IPS-NIHi7 (cell line): Measurements from ENCODE around the gene SNX20.

Experiments used
- DNase-seq: peaks from one replicate; pipeline ENCODE4 v3.0.0; 2012; ENCODE audit warnings: mixed read lengths; ENCODE audit errors: extremely low spot score

SNX20 gene

DNA sequence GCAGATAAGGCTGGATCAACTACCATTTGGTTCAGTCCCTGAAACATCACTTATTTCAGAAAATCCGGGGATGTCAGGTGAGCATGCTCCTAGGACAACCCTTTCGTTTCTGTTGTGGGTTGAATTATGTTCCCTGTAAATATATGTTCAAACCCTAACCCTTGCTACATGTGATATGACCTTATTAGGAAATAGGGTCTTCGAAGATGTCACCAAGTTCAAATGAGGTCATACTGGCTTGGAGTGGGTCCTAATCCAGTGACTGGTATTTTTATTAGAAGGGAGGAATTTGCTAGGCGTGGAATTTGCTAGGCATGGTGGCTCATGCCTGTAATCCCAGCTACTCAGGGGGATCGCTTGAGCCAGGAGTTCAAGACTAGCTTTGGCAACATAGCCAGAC lies 21.3 kb downstream of the SNX20 start:
- DNase-seq = no peak

DNA sequence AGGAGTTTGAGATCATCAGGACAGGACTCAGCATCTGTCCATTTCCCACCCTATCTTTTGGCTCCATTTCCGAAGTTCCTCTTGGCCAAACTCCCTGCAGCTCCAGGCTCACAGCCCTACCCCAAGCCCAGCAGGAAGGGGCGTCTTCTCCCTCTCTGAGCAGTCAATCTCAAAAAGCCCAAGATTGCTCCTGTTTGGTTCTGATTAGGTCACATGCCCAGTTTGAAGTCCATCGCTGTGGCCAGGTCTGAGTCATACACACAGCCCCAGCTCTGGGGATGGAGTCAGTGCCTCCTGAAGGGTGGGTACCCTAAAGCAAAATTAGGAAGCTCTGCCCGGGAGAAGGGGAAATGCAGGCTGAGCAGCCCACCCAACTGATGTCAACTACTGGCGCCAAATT lies 23.9 kb downstream of the SNX20 start:
- DNase-seq = no peak

DNA sequence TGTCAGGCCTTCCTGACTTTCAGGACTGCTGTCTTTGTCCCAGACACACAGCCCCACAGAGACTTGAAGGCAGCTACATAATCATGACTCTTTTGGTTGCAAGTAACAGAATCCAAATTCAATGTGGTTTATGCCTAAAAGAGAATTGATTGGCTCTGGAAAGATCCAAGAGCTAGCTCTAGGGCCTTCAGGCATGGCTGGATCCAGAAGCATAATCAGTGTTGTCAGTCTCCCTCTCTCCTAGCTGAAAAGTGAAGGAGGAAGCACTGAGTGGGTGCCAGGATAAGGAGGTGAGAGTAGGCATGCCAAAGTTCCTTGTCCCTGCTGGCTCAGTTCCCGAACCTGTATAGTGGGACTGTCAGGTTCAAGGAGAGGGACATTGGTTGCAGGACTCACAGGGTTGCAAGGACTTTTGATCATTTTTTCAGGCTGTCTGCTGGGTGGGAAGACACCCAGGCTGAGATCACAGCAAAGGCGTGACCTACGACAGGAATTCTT lies 25.5 kb downstream of the SNX20 start:
- DNase-seq = no peak

DNA sequence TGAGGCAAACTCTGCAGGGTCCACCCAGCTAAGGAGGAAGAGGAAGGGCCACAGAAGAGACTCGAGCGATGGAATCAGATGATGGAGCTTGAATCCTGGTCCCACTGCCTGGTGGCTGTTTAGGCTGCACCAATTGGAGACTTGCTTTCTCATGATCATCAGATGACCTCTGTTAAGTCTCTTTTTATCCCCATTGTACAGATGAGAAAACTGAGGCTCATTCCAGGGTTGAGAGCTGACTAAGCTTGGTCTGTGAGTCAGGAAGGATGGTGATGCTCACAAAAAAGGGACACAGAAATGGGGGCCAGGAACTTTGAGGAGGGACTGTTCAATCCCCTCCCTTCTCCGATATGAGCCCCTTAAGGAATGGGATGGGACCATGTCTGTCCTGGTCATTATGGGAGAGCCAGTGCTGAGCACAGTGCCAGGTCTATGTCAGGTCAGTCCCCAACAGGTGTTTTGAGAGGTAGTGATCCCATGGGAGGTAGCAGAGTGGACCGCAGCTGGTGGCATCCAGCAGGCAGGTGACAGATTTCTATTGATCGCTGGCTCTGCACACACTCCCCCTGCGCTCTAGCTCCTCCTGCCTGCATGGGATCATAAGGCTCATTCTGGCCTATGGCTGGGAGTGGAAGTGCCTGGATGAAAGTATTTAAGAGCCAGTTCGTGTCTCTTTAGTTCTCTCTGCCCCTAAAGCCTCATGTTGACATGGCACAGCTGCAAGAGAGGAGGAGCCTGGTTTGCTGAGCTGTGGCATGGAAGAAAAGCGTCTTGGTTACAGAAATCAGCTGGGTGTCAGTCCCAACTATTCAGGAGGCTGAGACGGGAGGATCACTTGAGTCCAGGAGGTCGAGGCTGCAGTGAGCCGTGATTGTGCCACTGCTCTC lies 27.2 kb downstream of the SNX20 start:
- DNase-seq = no peak

DNA sequence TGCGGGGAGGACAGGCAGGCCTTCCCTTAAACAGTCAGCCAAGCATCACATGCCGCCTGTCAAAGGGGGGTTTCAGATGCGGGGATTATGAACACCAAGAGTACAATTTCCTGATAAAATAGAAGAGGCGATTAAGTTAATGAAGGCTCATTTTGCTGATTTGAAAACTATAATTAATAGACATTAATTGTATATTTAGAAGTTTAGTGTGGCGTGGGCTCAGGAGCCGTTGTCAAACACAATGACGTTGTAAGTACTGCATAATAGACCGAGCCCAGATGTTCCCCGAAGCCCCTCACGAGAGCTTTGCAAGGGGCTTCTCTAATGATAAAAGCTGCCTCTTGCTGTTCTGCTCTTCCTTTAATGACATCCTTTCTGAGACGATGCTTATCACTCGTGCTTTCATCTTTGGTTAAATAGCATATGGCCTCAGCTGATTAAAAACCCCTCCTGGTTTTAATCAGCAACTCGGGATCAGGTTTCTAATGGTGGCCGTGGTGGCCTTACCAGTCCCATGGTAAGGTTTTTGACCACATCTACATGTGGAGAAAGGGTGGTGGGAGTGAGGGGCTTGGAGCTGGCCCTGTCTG lies 28.2 kb downstream of the SNX20 start:
- no peak for DNase-seq

DNA sequence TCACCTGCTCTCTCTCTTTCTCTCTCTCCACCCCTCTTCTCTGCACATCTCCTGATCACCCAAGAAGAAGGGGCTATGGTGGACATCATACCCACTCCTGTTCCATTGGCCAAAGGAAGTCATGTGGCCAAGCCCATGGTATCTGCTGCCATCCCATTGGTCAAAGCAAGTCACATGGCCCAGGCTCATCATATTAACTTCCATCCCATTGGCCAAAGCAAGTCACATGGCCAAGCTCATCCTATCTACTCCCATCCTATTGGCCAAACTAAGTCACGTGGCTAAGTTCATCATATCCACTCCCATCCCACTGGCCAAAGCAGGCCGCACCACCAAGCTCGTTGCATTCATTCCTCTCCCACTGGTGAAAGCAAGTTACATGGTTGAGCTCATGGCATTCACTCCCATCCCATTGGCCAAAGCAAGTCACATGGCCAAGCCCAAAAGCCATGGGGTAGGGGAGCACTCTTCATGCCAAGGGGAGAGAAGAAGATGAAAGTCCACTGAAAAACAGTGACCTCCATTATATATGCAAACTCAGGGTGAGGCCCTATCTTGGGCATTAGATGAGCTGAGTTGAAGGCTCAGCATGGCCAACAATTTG lies 29.2 kb downstream of the SNX20 start:
- no peak for DNase-seq

DNA sequence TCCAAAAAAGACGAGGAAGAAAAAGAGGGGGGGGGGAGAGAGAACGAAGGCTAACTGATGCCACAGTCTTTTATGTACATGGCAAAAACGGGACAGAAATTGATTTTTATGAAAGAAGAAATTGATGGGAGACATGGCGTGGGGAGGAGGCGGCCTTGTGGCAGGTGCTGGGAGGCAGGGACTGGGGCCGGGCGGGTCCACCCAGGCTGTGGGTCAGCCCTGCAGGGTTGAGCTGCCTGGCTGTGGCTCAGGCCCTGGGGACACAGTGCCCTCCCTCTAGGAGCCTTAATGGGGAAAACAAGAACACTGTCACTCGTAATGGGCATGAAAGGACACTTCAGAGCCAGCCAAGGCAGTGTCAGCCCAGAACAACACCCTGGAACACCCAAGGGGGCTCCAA lies 34.8 kb downstream of the SNX20 start:
- DNase-seq = no peak

DNA sequence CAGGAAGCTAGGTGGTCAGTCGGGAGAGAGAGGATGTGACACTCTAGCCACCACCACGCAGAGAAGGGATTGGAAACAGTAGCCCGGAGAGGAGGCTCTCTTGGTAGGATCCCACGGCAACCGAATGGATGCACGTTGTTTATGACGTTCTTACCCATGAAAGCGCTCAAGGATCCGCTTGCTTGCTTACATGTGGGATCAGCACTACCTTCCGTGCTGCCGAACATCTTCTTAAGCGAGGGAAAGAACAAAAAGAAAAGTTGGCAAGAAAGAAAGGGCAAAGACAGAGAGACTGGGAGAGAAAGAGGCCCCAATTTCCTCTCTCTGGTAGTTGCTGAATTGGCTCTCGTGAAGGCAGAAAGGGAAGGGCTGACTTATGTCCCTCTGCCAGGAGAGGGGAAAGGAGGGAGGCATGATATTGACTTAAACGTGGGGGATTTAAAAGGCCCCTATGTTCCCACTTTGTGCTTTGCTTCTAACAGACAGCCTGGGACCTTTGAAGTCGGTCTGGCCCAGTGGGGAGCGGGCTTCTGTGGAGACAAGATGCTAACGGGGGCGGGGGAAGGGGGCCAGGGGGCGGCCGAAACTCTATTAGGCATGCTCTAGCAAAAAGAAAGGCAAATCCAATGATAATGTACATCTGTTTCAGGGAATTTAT lies 35.4 kb downstream of the SNX20 start:
- DNase-seq = no peak

DNA sequence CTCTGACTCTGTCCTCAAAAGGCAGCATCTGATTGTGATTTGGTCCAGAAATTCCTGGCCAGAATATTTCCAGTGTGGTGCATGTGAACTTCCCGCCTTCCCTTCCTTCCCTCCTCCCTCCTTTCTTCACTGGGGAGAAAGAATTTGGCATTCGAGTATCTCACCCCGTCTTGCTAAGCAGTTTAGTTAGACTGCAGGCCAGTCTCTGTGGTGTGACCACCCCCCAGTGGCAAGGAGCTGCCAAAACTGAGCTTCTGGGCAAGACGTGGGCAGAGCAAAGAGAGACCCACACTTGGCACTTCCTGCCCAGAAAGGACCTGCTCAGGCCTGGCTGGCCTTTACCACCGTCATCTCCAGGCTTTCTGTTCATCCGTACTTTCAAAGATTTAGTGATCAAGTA lies 36.4 kb downstream of the SNX20 start:
- peak; percentile 65 for DNase-seq

DNA sequence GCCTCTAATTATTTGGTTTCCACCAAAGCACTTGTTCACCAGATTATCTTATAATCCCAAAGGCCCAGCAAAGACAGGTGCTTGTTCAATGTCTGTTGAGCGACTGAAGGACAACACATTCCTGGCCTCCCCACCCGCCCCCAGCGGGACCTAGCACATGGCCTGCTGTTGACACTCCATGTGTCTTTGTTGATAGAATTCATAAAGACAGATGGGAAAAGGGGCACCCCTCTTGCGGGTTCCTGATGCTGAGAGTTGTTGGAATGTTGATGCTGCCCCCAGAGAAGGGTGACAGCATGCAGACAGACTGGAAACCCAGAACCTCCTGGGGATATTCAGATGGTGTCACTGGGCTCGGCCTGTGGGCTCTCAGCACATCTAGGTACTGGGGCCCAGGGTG lies 36.9 kb downstream of the SNX20 start:
- no peak for DNase-seq

DNA sequence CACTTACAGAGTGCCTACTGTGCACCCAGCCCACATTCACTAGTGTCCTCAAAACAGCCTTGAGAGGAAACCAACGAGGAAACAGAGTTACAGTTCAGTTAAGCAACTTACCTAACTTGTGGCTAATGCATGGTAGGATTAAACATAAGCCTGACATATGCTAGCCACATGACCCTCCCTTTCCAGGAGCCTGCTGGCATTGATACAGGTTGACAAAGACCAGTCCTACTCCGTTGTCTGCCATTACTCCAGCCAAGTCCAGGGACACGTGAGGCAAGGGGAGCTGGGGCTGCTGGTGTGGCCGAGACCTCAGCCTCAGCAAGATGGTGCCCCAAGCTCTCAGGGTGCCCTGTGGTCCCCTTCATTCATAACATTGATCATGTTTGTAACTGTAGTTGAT lies 37.9 kb downstream of the SNX20 start:
- no peak for DNase-seq

DNA sequence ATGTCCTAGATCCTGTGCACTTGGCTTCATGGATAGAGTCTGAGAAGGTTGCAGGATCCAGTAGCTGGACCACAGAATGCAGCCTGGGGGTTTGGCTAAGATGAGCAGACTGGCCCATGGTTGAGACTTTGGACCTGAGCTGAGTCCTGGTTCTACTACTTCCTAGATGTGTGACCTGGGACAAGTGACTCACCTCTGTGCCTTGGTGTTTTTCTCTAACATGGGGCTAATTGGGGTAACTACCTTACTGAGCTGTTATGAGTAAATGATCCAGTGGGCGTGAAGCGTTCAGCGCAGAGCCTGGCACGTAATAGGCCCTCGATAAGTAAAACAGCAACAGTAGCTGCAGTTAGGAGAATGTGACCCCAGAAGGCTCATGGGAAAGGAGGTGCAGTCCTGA lies 38.8 kb downstream of the SNX20 start:
- no peak for DNase-seq

DNA sequence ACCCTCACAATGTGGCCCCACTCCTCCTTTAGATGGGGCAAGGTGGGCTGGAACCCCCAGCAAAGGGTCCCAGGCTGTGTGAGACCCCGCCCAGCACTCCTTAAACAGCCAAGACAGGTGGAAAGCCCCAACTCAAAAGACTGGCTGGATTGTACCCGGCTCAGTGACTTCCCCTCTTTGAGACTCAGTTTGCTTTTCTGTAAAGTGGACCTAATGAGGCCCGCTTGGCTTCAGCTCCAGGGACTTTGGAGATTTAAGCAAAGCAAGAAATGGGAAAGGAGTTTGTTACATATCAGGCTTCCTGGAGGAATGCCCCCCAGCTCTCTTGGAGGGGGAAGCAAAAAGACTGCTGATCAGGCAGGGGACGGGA lies 39.3 kb downstream of the SNX20 start:
- no peak for DNase-seq

DNA sequence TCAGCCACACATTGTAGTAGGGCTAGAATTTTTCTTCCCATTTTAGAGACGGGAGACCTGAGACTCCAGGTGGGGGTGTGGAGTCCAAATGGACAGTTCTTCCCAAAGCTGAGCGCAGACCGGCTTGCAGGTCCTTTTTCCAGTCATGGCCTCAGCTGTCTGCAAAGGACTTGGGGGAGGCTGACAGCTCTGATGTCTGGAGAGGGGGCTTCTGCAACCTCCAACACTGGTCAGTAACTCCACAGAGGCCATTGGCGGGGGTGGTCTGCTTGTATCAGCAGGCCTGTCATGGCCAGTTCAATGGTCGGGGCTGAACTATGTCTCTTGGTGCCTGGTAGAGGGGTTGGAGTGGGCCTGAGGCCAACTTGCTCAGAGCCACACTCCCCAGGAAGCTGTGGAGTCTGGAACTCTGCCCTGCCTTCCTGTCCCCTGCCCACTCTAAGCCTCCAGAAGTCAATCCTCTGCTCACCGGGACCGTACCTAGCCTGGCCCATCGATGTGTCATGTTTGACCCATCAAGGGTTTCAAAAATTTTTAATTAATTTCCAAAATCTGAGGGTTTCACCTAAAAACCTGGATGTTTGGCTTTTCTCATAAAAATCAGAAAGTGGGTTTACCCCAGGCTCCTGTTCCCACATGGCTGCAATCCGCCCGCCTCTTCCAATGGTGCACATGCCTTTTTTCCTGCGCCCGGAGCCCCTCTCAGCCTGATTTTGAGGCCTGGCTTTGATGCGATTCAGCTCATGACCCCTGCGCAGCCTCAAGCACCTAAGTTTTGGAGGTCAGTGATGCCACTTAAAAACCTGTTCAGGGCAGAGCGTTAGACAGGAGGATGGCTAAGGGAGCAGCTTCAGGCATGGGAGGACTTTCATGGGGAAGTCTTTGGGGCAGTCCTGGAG lies 39.9 kb downstream of the SNX20 start:
- DNase-seq = no peak

DNA sequence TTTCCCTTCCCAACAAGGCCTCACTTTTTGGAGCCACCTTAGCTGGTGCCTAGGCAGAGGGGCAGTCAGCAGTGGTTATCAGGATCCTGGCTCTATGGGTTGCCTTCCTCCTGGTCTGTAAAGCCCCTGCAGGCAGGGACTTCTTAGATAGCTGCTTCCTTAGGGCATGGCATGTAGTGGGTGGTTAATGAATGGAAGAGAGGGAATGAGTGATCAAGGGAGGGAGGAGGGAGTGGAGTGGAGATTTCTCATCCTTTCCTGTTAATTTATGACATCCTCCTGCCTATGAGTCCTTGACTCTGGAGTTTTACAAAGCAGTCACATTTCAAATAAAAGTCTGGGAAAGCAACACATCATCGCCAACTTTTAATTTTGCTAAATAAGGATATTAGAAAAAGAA lies 40.7 kb downstream of the SNX20 start:
- DNase-seq = no peak

DNA sequence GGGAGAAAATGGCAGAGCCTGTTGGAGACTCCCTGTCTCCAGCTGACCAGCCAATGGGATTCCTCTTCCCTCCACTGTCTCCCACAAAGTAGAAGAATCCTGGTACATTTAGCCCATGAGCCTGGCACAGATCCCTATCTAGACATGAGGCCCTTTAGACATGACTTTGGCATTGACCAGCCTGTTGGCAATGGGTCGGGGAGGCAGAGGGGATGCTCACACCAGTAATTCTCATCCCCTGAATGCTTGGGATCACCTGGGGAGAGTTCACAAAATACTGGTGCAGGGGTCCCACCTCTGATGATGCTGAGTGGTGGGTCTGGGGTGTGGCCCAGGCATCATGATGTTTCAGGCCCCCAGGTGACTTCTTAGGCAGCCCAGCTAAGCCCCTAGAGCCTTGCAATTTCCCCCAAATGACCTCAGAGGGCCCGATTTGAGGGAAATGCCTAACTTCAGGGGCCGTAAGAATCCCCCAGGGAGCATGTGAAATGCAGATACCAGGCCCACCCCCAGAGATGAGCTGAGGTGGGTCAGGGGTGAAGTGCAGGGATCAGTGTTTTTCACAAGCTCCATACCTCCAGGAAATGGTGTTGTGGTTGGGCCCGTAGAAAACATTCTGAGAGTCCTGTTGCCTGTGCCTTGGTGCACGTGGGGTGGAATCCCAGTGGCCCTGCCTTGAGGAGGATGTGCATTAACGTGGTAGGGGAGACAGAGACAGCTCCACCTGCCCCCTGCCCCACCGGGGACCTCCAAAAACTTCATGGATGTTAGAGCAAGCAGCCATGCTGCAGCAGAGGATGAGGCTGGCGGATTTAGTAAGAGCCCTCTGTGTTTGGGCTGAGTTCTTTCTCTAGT lies 42.1 kb downstream of the SNX20 start:
- DNase-seq = no peak

DNA sequence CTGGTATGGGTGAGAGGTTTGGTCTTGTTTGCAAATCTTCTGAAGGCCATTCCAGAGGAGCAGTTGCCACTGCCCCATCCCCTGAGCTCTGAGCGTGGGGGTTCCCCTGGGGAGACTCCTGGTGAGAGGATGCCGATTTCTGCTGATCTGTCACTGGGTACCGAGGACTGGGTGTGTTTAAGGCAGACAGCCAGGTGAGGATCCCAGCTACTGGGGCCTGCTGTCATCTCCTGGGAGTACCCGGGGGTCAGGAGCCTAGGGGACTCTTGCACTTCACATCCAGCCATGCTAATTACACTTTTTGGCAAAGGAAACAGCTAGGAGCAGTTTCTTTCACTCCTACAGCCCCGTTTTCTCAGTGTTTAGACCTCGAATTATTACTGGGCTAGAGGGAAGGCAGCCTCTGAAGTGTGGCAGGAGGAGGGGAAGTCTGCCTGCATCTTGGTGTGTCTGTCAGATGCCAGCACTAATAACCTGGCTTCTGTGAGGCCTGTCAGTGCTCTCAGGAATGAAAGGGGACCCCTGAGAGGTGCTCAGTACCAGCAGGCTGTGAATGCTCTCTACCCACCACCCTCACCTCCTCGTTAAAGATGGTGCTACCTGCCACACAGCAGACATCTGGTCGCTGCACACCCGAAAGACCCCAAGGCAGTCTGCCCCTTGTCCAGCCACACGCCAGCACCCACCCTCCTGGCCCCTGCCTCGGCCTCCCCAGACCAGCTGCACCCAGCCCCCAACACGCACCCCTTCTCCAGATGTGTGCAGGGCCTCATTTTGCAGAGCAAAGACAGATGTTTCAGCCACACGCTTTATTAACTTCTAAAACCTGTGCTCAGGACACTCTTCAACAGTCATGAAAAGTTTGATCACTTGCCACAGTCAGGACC lies 43.2 kb downstream of the SNX20 start:
- DNase-seq = no peak

DNA sequence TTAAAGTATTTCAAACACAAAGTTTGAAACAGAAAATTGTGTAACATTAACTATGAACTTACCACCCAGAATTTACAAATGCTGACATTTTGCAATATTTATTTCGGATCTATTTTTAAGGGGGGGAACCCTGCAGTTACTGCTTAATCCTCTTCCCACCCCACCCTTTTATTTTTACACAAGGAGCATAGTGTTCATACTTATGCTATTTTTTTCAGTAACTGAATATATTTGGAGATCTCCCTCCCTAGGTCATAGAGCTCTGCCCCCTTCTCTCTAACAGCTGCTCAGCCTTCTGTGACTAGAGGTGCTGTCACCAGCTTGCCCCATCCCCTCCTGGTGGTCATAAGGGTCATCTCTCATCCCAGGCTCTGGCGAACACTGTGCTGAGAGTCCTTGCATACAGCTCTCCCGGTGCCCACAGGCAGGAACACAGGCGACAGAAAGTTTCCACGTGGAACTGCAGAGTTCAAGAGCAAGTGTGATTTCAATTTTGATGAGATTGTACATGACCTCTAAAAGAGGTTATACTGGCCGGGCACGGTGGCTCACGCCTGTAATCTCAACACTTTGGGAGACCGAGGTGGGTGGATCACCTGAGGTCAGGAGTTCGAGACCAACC lies 44.2 kb downstream of the SNX20 start:
- no peak for DNase-seq
